ENCODE results near the gene MSH3.
"Not testable (repeated sequence)": the region's sequence is repeated elsewhere in the genome, so short reads cannot be mapped to it uniquely, and the experiment has no call there.

Gene MSH3

DNA sequence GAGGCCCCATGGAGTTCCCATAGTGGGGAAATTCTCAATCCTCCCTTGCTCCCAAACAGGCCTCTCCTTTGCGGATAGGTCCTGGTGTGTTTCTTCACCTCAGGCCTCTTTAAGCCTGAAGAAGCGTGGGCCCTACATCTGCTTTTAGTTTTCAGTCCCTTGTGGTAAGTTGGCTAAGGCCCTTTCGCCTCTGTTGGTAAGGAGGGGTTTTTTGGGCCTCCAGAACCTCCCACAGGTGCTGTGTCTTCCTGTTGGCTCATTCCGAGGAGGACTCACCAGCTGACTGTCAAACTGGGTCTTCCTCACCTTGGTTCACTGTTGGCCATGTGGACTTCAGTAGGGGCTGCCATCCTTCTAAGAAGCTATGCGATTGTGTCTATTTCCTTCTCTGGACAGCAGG is 56.8 kb downstream of the MSH3 start:
- no peak for DNase-seq

GRCh38 chr5:80711938-80712337 is 57.5 kb downstream of the MSH3 start:
- no peak for DNase-seq

GRCh38 chr5:80712919-80713318 is 58.5 kb downstream of the MSH3 start:
- DNase-seq: no peak

DNA sequence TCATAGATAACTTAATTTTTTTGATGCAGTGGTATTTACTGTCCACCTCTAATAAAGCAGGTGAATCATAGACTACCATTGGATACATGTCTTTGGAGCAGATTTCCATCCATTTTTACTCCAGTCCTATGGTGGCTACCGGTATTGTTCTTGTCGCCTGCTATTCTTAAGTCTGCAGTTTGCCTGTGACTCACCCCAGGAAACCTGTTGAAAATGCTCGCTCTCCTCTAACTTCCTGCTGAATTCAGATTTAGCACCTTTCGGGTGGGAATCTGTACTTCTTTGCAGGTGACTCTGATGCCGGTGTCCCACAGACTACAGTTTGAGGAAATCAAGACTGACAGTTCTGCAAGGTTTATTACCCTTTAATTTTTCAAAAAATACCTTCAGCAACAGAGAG is 59.2 kb downstream of the MSH3 start:
- no peak for DNase-seq

DNA sequence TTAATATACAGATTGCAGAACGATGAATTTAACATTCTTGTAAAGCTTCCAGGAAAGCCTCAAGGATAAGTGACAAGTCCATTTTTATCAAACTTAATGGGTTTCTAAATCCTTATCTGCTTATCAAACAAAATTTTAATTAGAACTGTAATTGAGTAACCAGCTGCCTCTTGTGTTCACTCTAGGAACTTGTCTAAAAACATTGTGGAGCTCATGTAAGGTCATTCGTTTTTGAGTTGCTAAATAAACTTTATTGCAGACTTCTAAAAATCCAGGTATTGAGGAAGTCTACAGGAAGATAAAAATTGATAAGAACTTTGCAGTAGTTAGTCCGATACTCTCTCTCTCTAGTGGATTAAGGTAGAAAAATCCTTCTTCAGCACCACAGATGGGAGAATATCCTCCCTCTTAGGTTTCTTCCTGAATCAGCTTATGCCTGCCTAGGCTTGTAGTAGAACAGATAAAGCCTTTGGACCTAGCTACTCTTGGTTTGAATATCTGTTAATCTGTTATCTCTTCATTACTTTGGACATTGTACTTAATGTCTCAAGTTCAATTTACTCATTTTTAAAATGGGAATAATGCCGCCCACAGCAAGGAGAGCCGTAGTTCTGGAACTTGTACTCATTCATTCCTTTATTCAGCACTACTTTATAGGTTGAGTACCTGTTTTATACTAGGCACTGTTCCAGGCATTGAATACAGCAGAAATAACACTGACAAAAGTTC is 60.3 kb downstream of the MSH3 start:
- no peak for DNase-seq

GRCh38 chr5:80715887-80716286 is 61.4 kb downstream of the MSH3 start:
- DNase-seq: no peak

- DNase-seq: no peak
These were observed 65.7 kb downstream of the MSH3 start for GRCh38 chr5:80720181-80720580.

DNA sequence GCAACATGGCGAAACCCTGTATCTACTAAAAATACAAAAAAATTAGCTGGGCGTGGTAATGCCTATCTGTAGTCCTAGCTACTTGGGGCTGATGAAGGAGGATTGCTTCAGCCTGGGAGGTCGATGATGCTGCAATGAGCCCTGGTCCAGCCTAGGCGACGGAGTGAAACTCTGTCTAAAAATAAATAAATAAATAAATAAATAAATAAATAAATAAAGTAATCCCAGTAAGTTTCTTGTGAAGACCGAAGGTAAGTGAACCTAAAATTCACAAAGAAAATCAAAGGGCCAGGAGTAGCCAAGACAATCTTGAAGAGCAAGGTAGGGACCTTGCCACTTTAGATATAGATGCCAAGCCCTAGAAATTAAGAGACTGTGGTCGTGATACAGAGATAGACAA is 68.5 kb downstream of the MSH3 start:
- no peak for DNase-seq

- DNase-seq: no peak
These were observed 71.0 kb downstream of the MSH3 start for GRCh38 chr5:80725446-80725845.

GRCh38 chr5:80736730-80737129 is 82.3 kb downstream of the MSH3 start:
- DNase-seq: no peak

DNA sequence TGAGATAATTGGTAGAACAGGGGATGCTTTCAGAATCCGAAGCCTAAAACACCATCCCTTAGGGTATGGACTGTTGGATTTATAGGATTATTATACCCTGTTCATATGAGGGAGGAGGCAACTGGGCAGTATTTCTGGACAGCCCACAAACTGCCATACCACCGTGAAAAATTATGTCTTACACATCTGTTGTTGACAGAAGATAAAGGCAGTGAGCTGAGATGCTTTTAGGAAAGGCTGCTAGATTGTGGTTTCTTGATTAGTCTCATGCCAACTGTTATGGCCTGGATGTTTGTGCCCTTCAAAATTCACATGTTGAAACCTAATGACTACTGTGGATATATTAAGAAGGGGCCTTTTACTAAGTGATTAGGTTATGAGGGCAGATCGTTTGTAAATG is 84.0 kb downstream of the MSH3 start:
- DNase-seq: no peak

DNA sequence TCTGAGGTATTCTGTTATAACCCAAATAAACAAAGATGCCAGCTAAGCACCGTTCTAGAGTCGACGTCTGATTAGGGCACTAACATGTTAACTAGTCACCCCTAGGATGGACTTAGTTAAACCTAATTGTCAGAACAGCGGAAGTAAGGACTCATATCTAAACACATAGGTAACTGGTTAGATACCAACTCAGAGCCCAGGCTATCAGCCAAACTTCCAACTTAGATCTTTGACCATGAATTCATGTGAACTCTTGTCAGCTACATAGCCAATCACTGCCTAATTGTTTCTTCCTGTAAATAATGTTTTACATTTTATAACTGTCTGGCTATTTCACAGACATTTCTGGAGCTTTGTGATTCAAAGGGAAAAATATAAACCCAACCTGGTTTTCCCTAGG is 84.6 kb downstream of the MSH3 start:
- DNase-seq: no peak

GRCh38 chr5:80739496-80739895 is 85.0 kb downstream of the MSH3 start:
- DNase-seq: no peak

GRCh38 chr5:80739898-80740297 is 85.4 kb downstream of the MSH3 start:
- DNase-seq: no peak

- not testable (repeated sequence) for DNase-seq
These were observed 86.0 kb downstream of the MSH3 start for GRCh38 chr5:80740488-80740887.

- no peak for DNase-seq
These were observed 86.5 kb downstream of the MSH3 start for GRCh38 chr5:80740999-80741398.

GRCh38 chr5:80744149-80744548 is 89.7 kb downstream of the MSH3 start:
- no peak for DNase-seq

DNA sequence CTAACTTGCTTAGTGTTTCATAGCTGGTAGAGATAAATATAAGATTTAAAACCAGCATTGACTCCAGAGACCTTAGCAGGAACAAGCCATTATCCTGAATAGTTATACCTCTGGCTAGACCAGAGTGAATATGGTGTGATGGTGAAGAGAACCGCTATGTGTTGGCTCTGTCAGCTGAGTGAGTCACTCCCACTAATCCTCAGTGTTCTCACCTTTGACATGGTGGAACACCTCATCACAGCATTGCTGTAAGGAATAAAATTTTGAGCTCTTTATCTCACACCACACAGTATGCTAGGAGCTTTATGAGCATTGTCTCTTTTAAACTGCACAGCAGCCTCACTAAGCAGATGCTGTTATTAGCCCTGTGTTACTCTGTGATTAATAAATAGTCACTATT is 91.0 kb downstream of the MSH3 start:
- no peak for DNase-seq

DNA sequence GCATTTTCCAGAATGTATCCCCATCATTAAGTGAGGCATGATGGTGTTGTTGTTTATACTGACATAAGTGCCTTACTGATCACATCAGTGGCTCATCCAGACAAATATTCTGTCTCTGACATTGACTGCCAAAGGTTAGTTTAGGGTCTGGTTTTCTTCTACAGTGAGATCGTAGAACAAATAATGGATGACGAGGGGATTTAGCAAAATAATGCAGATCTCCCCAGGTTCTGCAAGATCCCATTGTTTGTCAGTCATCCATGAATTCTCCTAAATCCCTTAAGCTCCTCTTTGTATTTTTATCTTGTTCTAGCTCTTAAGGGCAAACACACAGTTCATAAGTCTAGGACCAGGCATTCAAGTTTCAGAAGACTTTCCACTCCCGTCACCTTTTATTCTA is 93.5 kb downstream of the MSH3 start:
- no peak for DNase-seq

DNA sequence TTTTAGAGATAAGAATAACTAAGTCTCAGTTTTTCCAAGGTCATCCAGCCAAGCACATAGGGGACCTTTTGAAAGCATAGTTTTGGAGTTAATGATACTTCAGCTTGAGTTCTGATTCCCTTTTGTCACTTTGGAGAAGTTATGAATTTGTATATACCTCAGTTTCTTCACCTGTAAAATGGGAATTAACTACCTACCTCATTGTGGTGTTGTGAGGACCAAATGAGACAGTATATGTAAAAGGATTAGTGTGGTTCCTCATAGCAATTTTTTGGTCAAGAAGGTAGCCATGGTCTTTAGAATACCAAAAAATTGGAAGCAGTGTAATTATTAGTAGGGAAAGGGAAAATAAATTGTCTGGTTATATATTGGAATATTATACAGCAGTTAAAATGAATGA is 98.0 kb downstream of the MSH3 start:
- no peak for DNase-seq

DNA sequence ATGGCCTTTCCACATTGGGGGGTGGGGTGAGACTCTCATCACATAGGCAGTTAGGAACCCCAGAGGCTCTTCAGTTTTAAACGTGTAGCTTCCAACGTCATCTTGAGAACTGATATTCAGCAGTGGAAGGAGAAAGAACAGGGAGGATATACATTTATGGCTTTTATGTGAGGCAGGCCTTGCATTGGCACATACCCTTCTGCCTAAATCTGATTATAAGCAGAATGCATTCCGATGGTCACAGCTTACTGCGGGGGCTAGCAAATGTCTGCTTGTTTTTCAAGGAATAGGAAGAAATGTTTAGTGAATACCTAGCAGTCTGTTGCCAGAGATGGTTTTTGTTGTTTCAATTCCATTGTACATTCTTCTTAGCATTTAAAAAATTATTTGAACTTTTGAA is 99.3 kb downstream of the MSH3 start:
- DNase-seq: no peak

GRCh38 chr5:80754900-80755299 is 100.4 kb downstream of the MSH3 start:
- no peak for DNase-seq

DNA sequence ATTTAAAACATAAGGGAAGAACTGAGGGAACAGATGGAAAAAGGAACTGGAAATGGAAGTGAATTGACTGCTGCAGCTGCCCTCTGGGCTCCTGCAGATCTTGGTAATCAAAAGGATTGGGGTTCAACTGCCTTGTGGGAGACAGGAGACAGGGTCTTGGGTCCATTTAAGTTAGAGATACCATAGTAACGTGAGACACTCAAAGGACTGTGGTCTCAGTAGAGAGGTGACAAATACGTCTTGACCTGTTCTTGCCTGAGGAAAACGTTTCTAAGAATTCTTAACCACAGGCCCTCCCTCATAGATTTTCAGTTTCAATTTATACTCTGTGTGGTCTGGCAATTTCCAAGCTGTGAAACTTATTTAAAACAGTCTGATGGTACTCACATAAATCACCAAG is 101.2 kb downstream of the MSH3 start:
- no peak for DNase-seq

DNA sequence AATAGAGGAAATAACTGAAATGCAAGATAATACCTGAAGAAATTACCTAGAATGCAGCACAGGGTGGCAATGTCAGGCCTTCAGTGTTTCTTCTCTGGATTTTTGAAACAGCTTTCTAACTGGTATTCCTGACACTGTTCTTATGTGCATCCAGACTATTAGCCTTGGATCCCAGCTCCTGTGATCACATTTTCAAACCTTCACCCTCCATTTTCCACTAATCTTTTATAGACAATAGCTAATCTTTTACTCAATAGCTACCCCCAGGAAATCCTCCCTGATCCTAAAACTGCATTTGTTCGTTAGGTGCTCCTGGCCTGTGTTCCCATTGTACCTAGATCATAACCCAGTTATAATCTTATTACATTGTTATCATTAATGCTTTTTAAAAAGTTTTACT is 101.8 kb downstream of the MSH3 start:
- DNase-seq: no peak

DNA sequence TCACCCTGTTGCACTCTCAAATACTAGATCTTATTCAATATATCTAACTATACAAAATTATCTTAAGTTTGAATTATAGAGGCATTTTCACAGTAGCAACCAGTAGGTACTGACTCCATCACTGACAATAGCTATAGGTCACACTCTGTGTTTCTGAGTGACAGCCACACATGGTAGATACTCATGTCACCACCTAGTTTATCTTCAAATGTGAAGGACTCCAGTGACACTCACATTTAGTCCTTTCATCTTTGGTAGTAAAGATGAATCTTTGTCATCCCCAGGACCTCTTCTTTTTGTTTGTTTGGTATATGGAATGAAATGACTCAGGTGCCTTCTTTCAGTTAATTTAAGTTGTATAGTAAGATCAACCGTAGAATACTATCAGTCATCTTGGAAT is 102.8 kb downstream of the MSH3 start:
- DNase-seq: no peak
